ENCODE data around the gene AKR1C1.
"Not testable (repeated sequence)": the region's sequence is repeated elsewhere in the genome, so short reads cannot be mapped to it uniquely, and the experiment has no call there.

The AKR1C1 gene

GRCh38 chr10:4937346-4937745 lies 25.9 kb upstream of the AKR1C1 start:
- H3K27ac ChIP-seq: no peak overlapping the region
- no peak for TF ChIP-seq CTCF (IDR thresholded peaks at IDR 0.05)
- TF ChIP-seq ZFX (IDR thresholded peaks at IDR 0.05; ENCODE audit: borderline replicate concordance): no peak

- H3K27ac ChIP-seq: no peak overlapping the region
Observed at GRCh38 chr10:4939224-4940072, 23.8 kb upstream of the AKR1C1 start.

DNA sequence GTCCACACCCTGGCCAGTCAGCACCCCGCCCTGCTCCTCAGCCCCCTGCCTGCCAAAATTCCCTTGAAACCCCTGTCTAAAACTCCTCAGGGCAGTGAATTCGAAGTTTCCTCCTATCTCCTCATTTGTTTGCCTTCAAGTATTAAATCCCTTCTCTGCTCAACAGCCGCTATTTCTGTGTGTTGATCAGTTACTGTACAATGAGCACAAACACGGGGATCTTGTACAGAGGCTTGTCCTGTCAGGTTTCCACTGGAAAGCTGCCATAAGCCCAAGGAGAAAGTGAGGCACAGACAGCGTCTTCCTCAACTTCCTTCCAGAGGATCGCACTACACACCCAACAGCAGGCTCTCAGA lies 23.2 kb upstream of the AKR1C1 start:
- H3K27ac ChIP-seq: not testable (repeated sequence)

More at GRCh38 chr10:4939224-4940072, 23.8 kb upstream of the AKR1C1 start:
- no peak for TF ChIP-seq CTCF (IDR thresholded peaks at IDR 0.05)

DNA sequence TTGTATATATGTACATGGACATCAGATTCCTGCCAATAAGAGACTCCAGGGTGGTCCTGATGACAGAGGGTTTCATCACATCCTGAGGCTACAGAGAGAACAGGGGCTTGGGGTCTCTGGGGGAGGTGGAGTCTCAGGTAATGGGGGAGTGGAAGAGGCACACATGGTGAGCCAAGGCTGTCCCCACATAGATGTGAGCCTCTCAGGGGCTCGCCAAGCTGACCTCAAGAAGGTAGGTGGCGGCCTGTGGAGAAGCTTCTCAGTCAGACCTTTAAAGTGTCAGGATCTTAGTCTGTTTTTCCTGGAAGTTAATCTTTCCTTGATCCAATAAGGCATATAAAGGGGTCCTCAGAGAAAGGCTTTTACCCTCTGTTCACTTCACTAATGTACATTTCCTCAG lies 22.3 kb upstream of the AKR1C1 start:
- not testable (repeated sequence) for H3K27ac ChIP-seq

DNA sequence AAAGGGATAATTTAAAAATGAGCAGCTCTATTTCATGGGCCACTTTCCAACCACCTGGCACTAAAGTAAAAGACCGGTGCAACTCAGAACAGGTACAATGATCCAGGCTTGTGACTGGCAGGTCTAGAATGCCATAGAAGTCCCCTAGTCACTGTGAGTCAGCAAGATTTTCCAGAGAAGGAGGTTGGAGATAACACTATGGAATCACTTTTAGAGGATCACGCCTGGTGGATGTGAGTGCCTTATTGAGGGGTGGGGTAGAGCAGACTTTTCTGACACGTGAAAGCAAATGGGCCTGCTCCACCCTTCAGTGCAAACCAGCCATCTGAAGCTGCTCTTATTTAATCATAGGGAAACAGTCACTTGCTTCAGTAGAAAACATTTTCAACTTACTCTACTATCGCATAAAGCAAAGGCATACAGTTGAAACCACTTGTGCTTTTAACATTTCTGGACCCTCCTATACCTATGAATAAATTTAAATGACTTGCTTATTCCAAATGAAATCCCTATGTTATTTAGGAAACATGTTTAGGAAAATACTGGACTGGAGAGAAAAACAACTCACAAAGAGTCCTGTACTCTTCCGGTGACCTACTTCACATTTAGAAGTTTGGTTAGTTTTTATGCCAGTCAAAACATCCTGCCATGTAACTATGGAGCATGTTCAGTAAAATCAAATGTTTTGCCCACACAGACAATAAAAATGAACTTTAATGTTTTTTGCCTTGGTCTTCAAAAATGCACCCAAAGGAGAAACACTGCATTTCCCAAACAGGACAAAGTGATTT lies 21.5 kb upstream of the AKR1C1 start:
- no peak overlapping the region for H3K27ac ChIP-seq
- no peak for TF ChIP-seq ZFX (IDR thresholded peaks at IDR 0.05; ENCODE audit: borderline replicate concordance)

DNA sequence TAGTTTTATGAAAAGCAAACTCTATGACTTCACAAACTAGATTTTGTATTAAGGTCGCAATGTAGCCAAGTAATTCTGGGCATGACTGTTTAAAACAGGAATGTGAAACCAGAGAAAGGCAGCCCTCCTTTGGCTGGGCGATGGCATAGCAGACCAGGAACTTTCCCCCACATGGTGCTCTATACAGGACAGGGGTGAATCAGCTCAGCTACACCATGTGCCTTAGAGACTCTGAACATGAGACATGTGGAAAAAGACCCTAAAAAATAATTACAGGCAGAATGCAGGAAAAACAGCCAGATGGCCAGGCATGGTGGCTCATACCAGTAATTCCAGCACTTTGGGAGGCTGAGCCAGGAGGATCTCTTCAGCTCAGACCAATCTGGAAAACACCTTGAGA lies 20.3 kb upstream of the AKR1C1 start:
- H3K27ac ChIP-seq: not testable (repeated sequence)

- not testable (repeated sequence) for H3K27ac ChIP-seq
Observed at GRCh38 chr10:4943416-4943815, 19.8 kb upstream of the AKR1C1 start.

DNA sequence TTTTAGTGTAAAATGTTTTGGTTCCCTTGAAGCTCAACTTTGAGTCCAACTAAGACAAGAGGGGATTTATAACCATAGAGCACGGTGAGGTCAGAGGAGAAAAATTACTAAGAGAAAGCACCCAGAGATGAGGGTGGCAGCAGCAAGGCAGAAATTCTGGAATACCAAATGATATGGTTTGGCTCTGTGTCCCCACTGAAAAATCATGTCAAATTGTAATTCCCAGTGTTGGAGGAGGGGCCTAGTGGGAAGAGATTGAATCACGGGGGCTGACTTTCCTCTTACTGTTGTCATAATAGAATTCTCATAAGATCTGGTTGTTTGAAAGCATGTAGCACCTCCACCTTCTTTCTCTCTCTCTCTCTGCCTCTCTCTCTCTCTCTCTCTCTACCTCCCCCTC lies 19.4 kb upstream of the AKR1C1 start:
- H3K27ac ChIP-seq: no peak overlapping the region
- no peak for TF ChIP-seq CTCF (IDR thresholded peaks at IDR 0.05)

DNA sequence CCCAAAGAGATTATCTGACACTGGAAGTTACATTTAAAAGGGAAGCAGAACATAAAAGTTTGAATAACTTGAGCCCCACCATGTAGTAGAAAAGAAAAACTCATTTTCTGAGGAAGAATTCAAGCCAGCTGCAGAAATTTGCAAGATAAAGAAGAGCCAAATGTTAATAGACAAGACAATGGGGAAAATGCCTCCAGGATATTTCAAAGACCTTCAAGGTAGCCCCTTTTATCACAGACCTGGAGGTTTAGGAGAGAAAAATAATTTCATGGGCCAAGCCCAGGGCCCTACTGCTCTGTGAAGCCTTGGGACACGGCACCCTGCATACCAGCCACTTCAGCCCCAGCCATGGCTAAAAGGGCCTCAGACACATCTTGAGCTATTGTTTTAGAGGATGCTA lies 18.4 kb upstream of the AKR1C1 start:
- no peak for TF ChIP-seq ZFX (IDR thresholded peaks at IDR 0.05; ENCODE audit: borderline replicate concordance)
- TF ChIP-seq CTCF (IDR thresholded peaks at IDR 0.05): no peak
- no peak overlapping the region for H3K27ac ChIP-seq
